HFFc6 (cell line): ENCODE results near the gene TNIP1. TPM values are rescaled to one million over a fixed set of nuclear protein-coding genes. Genes with fewer than 3 reads are reported as not detected.

Experiments
- DNase-seq: peaks from one replicate; pipeline ENCODE4 v3.0.0-alpha.2; 2018
- H3K27ac Mint-ChIP-seq: 2 replicates; pipeline ENCODE4 v1.8.0; 2020; ENCODE audit warnings: mild to moderate bottlenecking, mixed read lengths
- H3K27me3 Mint-ChIP-seq: 2 replicates; pipeline ENCODE4 v1.8.0; 2021; ENCODE audit warnings: mild to moderate bottlenecking, moderate library complexity, mixed read lengths; ENCODE audit not compliant: insufficient read depth
- H3K36me3 Mint-ChIP-seq: 2 replicates; pipeline ENCODE4 v1.8.0; 2021; ENCODE audit warnings: low read depth, mixed read lengths
- H3K4me1 Mint-ChIP-seq: 2 replicates; pipeline ENCODE4 v1.8.0; 2020; ENCODE audit warnings: low read depth, mixed read lengths
- H3K4me3 Mint-ChIP-seq: 2 replicates; pipeline ENCODE4 v1.8.0; 2020; ENCODE audit warnings: mild to moderate bottlenecking, moderate library complexity, mixed read lengths
- H3K9me3 Mint-ChIP-seq: 2 replicates; pipeline ENCODE4 v1.8.0; 2020; ENCODE audit warnings: mild to moderate bottlenecking, mixed read lengths
- total RNA-seq, 6 experiments: library from RNA; stranded (reverse); fragmentation: NEBNext Ultra II Directional; extraction: Animal tissue kit (Norgen Biotek cat#: 25700); gene quantifications; 2 replicates in 1 of 6; 3 replicates in 5 of 6; pipeline ENCODE4 v1.2.3, GENCODE V29; 2021
- TF ChIP-seq, protein P1 (sequence below): fragments of 200-600 bp; sonication (generic); IDR thresholded peaks from 2 replicates; pipeline ENCODE4 v1.5.0; 2021; ENCODE audit warnings: antibody characterized with exemption, mild to moderate bottlenecking

Gene TNIP1
- total RNA-seq, 6 experiments from 2014 or later, result 81.5 to 105 (median 89.5) TPM

DNA sequence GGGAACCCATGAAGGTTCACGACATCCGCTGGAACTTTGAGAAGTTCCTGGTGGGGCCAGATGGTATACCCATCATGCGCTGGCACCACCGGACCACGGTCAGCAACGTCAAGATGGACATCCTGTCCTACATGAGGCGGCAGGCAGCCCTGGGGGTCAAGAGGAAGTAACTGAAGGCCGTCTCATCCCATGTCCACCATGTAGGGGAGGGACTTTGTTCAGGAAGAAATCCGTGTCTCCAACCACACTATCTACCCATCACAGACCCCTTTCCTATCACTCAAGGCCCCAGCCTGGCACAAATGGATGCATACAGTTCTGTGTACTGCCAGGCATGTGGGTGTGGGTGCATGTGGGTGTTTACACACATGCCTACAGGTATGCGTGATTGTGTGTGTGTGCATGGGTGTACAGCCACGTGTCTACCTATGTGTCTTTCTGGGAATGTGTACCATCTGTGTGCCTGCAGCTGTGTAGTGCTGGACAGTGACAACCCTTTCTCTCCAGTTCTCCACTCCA lies 52.8 kb downstream of the TNIP1 start:
- no peak for DNase-seq
- no peak overlapping the region for H3K4me3 Mint-ChIP-seq
- TF ChIP-seq, protein P1, sequence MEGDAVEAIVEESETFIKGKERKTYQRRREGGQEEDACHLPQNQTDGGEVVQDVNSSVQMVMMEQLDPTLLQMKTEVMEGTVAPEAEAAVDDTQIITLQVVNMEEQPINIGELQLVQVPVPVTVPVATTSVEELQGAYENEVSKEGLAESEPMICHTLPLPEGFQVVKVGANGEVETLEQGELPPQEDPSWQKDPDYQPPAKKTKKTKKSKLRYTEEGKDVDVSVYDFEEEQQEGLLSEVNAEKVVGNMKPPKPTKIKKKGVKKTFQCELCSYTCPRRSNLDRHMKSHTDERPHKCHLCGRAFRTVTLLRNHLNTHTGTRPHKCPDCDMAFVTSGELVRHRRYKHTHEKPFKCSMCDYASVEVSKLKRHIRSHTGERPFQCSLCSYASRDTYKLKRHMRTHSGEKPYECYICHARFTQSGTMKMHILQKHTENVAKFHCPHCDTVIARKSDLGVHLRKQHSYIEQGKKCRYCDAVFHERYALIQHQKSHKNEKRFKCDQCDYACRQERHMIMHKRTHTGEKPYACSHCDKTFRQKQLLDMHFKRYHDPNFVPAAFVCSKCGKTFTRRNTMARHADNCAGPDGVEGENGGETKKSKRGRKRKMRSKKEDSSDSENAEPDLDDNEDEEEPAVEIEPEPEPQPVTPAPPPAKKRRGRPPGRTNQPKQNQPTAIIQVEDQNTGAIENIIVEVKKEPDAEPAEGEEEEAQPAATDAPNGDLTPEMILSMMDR, result no peak
- H3K9me3 Mint-ChIP-seq, result no peaks in the 10 kb centered on the region
- no peak overlapping the region for H3K27ac Mint-ChIP-seq
- H3K36me3 Mint-ChIP-seq, result peaks cover 35% of the 10 kb centered on the region
- H3K27me3 Mint-ChIP-seq, result peaks cover 7% of the 10 kb centered on the region
- peaks cover 20% of the 10 kb centered on the region for H3K4me1 Mint-ChIP-seq

DNA sequence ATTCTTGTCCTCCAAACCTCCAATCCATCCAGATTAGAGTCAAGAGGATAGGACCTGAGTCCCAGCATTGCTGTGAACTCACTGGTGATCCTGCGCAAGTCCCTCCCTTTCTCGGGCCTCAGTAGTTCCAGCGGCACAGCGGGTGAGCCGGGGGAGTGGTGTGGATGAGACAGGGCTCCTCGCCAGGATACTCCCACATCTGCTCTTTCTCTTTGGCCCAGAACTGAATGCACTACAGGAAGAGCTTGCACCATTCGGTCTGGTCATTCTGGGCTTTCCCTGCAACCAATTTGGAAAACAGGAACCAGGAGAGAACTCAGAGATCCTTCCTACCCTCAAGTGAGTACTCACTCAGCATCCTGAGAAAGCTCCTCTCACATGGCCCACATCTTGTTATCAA lies 54.2 kb downstream of the TNIP1 start:
- peaks cover 24% of the 10 kb centered on the region for H3K36me3 Mint-ChIP-seq
- H3K27me3 Mint-ChIP-seq, result peaks cover 7% of the 10 kb centered on the region
- H3K4me3 Mint-ChIP-seq, result no peak overlapping the region
- H3K9me3 Mint-ChIP-seq, result no peaks in the 10 kb centered on the region
- peaks cover 20% of the 10 kb centered on the region for H3K4me1 Mint-ChIP-seq
- DNase-seq, result no peak
- TF ChIP-seq, protein P1, result no peak
- no peak overlapping the region for H3K27ac Mint-ChIP-seq

DNA sequence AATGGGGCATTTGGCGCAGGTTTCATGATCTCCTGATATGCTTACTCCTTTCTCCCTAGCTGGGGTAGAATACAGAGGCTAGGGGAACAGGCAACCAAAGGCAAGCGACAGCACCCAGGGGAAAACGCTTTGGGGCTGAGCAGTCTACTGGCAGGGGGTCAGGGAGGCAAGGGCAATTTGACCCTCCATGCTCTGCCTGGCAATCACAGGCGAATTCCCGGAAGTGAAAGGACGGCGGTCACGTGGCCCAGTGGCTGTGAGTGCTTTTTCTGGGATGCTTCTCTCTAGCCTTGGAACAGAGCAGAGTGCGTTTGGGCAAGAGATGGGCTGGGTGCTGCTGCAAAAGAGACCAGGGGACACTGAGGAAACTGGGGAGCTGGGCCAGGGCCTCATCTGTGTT lies 54.7 kb downstream of the TNIP1 start:
- no peak for DNase-seq
- Mint-ChIP-seq H3K36me3 (peaks cover 22% of the 10 kb centered on the region), H3K9me3 (no peaks in the 10 kb centered on the region), H3K27me3 (peaks cover 7% of the 10 kb centered on the region), H3K4me3 (no peak overlapping the region), H3K4me1 (peaks cover 20% of the 10 kb centered on the region), H3K27ac (no peak overlapping the region)
- TF ChIP-seq, protein P1, result no peak

DNA sequence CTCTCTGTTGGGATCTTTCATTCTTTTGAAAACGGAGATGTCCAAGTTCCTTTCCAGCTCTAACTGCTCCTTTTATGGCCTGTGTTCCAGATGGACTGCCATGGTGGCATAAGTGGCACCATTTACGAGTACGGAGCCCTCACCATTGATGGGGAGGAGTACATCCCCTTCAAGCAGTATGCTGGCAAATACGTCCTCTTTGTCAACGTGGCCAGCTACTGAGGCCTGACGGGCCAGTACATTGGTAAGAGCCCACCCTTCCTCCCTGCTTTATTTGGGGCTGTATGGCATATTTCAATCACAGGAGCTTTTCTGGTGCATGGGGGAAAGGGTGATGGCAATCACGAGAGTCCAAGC lies 55.6 kb downstream of the TNIP1 start:
- Mint-ChIP-seq H3K4me1 (peaks cover 22% of the 10 kb centered on the region), H3K27me3 (peaks cover 10% of the 10 kb centered on the region), H3K9me3 (no peaks in the 10 kb centered on the region), H3K27ac (no peak overlapping the region), H3K4me3 (no peak overlapping the region), H3K36me3 (peaks cover 22% of the 10 kb centered on the region)
- TF ChIP-seq, protein P1, result no peak
- DNase-seq, result no peak

GRCh38 chr5:151024440-151025249 lies 56.2 kb downstream of the TNIP1 start:
- no peak overlapping the region for H3K27ac Mint-ChIP-seq

More at GRCh38 chr5:151024440-151025249, 56.2 kb downstream of the TNIP1 start:
- Mint-ChIP-seq H3K4me1 (peaks cover 28% of the 10 kb centered on the region), H3K36me3 (peaks cover 22% of the 10 kb centered on the region), H3K27me3 (peaks cover 11% of the 10 kb centered on the region), H3K4me3 (no peak overlapping the region), H3K9me3 (no peaks in the 10 kb centered on the region)
- DNase-seq, result no peak
- TF ChIP-seq, protein P1, result no peak
